ENCODE measurements around the gene DBNL. TPM values are rescaled to one million over a fixed set of nuclear protein-coding genes. Genes with fewer than 3 reads are reported as not detected.

The DBNL gene
- total and polyA plus RNA-seq, 2 experiments from 2014 or later = 145 to 175 TPM

DNA sequence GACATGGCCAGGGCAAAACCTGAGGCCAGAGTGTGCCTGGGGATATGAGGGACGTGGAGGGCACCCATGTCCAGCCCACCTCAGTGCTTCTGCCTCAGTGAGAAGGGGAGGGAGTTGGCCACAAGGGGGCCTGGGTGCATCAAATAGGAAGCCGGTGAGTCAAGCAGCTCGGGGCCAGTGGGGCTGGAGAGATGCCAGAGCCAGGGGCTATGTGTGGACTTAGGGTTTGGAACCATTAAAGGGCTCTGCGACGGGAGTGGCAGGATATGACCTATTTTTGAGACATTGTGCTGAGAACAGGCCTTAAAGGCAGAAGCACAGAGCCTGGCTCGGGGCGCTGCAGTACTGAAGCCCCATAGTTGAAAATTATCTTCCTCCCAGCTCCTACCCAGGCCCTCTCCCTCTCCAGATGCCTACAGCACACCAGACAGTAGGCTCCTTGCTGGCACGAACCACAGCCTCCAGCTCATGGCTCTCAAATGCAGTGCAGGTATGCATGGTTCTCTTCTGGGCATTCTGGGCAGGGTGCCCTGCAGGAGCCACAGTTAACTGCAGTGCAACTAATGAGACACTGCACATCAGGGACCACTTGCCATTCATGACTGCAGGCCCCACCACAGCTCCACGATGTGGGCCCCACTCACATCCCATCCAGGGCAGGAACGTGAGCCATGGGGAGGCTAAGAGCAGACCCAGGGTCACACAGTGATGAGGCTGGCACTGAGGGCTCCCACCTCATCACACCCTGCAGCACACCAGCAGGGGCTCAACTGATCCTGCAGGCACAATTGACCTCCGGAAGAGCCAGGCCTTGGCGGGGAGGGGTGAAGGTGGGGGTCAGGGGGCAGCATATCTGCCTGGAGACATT is 28.1 kb downstream of the DBNL start:
- Histone ChIP-seq H3K4me2 (ENCODE audit: unreplicated experiment) (no peak overlapping the region), H3K27ac (peak overlapping the region; percentile 69), H4K20me1 (ENCODE audit: insufficient read depth) (no peaks in the 10 kb centered on the region), H3K4me3 (no peak overlapping the region), H3K79me2 (ENCODE audit: insufficient read depth) (no peaks in the 10 kb centered on the region), H3K36me3 (ENCODE audit: low read depth) (no peaks in the 10 kb centered on the region; the same call in 1 of the 2 replicates), H2AFZ (no peak overlapping the region), H3F3A (ENCODE audit: insufficient read depth) (peaks cover 65% of the 10 kb centered on the region), H3K9ac (peak overlapping the region; percentile 68), H3K4me1 (ENCODE audit: insufficient read depth) (peaks cover 36% of the 10 kb centered on the region), H3K27me3 (replicated peaks; ENCODE audit: insufficient read depth) (no peaks in the 10 kb centered on the region), H3K9me2 (ENCODE audit: insufficient read depth) (no peaks in the 10 kb centered on the region), H3K9me3 (ENCODE audit: low read depth) (no peaks in the 10 kb centered on the region)
- DNase-seq = peak; percentile 92
- 31 to 33% methylated on average over 12 of the region's 12 CpGs for whole genome bisulfite sequencing, 2 experiments (ENCODE audit: low coverage in 1 of 2, low lambda C conversion rate in 2 of 2, missing lambda C conversion rate in 2 of 2)
- TF ChIP-seq EZH2phosphoT487 (IDR thresholded peaks at IDR 0.05; ENCODE audit: insufficient read depth, low read depth) = no peak
- TF ChIP-seq EZH2 (IDR thresholded peaks at IDR 0.05; ENCODE audit: insufficient read depth, poor library complexity, severe bottlenecking) = no peak
- in situ Hi-C loops (cut with MboI) = loop anchor here (10.0 kb wide), 1 partner anchor 122 kb away; no protein-coding TSS in a partner anchor

DNA sequence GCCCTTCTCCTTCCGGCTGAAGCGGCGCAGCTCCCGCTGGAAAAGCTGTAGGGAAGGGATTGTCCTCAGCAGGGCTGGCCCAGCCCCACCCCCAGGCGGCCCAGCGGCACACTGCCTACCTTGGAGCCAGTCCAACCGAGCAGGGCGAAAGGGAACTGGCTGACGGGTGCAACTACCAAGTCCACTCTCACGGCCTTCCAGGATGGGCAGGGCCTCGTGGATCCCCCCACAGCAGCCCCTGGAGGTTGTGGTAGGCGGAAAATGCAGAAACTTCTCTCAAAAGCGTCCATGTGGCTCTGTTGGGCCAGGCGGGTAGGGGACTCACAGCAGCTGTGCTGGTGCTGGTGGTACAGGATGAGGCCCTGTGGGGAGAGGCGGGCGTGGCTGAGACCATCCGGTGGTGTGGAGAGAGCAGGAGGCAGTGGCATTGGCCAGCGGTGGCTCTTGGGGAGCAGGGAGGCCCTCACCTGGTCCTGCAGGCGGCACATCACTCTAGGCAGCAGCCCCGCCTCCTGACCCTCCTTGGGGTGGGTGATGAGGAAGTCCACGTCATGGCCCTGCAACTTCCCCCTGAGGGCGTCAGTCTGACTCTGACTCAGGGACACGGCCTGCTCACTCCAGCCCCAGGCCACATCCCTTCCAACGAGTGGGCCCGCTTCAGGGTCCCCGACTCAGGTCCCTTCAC is 29.3 kb downstream of the DBNL start:
- no peaks in the 10 kb centered on the region for H3K9me3 ChIP-seq (ENCODE audit: low read depth)
- peak; percentile 86 for DNase-seq
- no peaks in the 10 kb centered on the region for H3K9me2 ChIP-seq (ENCODE audit: insufficient read depth)
- peak overlapping the region; percentile 69 for H3K27ac ChIP-seq
- TF ChIP-seq EZH2phosphoT487 (IDR thresholded peaks at IDR 0.05; ENCODE audit: insufficient read depth, low read depth) (no peak), EZH2 (IDR thresholded peaks at IDR 0.05; ENCODE audit: insufficient read depth, poor library complexity, severe bottlenecking) (no peak)
- peak overlapping the region; percentile 68 for H3K9ac ChIP-seq
- 0 out of 2 replicates have a peak overlapping the region, but pooled peaks have one; percentile 26 for H3K4me3 ChIP-seq
- no peaks in the 10 kb centered on the region; the same call in 1 of the 2 replicates for H3K79me2 ChIP-seq (ENCODE audit: insufficient read depth)
- peak overlapping the region; percentile 51 for H3K4me2 ChIP-seq (ENCODE audit: unreplicated experiment)
- 37 to 50% methylated on average over 21 to 26 of the region's 26 CpGs for WGBS, 2 experiments (ENCODE audit: low coverage in 1 of 2, low lambda C conversion rate in 2 of 2, missing lambda C conversion rate in 2 of 2)
- no peaks in the 10 kb centered on the region; the same call in 1 of the 2 replicates for H3K36me3 ChIP-seq (ENCODE audit: low read depth)
- no peaks in the 10 kb centered on the region for H4K20me1 ChIP-seq (ENCODE audit: insufficient read depth)
- no peaks in the 10 kb centered on the region for H3K27me3 ChIP-seq (replicated peaks; ENCODE audit: insufficient read depth)
- H2AFZ ChIP-seq = no peak overlapping the region
- in situ Hi-C loops (cut with MboI) = loop anchor here (10.0 kb wide), 1 partner anchor 121 kb away; no protein-coding TSS in a partner anchor
- H3K4me1 ChIP-seq (ENCODE audit: insufficient read depth) = peaks cover 36% of the 10 kb centered on the region
- peaks cover 59% of the 10 kb centered on the region for H3F3A ChIP-seq (ENCODE audit: insufficient read depth)

DNA sequence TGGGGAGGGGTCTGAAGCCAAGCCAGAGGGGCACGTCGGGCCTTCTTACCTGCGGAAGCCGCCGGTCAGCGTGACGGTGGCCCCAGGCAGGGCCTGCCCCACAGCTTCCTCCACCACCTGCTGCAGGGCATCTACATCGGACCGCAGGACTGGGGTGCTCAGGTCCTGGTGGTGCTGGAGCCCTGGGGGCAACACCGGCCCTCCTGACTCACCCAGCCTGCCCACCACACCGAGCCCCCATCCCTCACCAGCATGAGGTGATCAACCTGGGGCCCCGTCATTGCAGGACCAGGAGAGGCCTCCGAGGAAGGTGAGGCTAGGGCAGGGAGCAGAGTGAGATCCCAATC is 29.8 kb downstream of the DBNL start:
- H3K4me2 ChIP-seq (ENCODE audit: unreplicated experiment) = no peak overlapping the region
- no peaks in the 10 kb centered on the region; the same call in 1 of the 2 replicates for H3K79me2 ChIP-seq (ENCODE audit: insufficient read depth)
- peak overlapping the region; percentile 68 for H3K9ac ChIP-seq
- DNase-seq = no peak
- no peaks in the 10 kb centered on the region for H3K9me2 ChIP-seq (ENCODE audit: insufficient read depth)
- peaks cover 54% of the 10 kb centered on the region for H3F3A ChIP-seq (ENCODE audit: insufficient read depth)
- no peak overlapping the region for H2AFZ ChIP-seq
- H3K27ac ChIP-seq = peak overlapping the region; percentile 69
- TF ChIP-seq EZH2phosphoT487 (IDR thresholded peaks at IDR 0.05; ENCODE audit: insufficient read depth, low read depth) (no peak), EZH2 (IDR thresholded peaks at IDR 0.05; ENCODE audit: insufficient read depth, poor library complexity, severe bottlenecking) (no peak)
- H3K4me1 ChIP-seq (ENCODE audit: insufficient read depth) = peaks cover 36% of the 10 kb centered on the region
- in situ Hi-C loops (cut with MboI) = loop anchor here (10.0 kb wide), 1 partner anchor 120 kb away; no protein-coding TSS in a partner anchor
- no peaks in the 10 kb centered on the region for H3K9me3 ChIP-seq (ENCODE audit: low read depth)
- no peak overlapping the region for H3K4me3 ChIP-seq
- no peaks in the 10 kb centered on the region for H3K27me3 ChIP-seq (replicated peaks; ENCODE audit: insufficient read depth)
- WGBS, 2 experiments (ENCODE audit: low coverage in 1 of 2, low lambda C conversion rate in 2 of 2, missing lambda C conversion rate in 2 of 2) = 94 to 95% methylated on average over 13 of the region's 13 CpGs
- H4K20me1 ChIP-seq (ENCODE audit: insufficient read depth) = no peaks in the 10 kb centered on the region
- no peaks in the 10 kb centered on the region; the same call in 1 of the 2 replicates for H3K36me3 ChIP-seq (ENCODE audit: low read depth)

DNA sequence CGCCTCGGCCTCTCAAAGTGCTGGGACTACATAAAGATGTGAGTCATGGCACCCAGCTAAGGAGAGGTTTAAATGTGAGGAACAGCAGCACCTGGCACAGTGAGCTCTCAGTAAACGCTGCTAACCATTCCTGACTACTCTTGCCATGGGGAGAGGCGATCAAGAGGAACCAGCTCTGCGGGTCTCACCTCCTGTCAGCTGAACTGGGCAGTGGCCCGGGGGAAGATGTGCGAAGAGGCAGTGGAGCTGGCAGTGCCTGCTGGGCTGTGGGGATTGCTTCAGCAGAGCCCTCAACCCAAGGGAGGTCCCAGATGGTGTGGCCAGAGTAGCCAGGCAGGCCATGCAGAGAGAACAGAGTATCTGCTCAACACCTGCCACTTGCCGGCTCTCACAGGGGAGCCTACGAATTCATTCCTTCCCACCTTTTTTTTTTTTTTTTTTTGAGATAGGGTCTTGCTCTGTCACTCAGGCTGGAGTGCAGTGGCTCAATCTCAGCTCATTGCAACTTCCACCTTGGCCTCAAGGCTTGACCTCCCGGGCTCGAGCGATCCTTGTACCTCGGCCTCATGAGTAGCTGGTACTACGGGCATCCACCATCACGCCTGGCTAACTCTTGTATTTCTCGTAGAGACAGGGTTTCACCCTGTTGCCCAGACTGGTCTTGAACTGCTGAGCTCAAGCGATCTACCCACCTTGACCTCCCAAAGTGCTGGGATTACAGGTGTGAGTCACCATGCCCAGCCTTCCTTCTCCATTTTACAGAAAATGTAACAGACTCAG is 31.0 kb downstream of the DBNL start:
- no peaks in the 10 kb centered on the region for H3K9me2 ChIP-seq (ENCODE audit: insufficient read depth)
- H3K27me3 ChIP-seq (replicated peaks; ENCODE audit: insufficient read depth) = no peaks in the 10 kb centered on the region
- H3K27ac ChIP-seq = peak overlapping the region; percentile 69
- WGBS, 2 experiments (ENCODE audit: low coverage in 1 of 2, low lambda C conversion rate in 2 of 2, missing lambda C conversion rate in 2 of 2) = 96 to 99% methylated on average over 17 of the region's 17 CpGs
- no peak for TF ChIP-seq EZH2phosphoT487 (IDR thresholded peaks at IDR 0.05; ENCODE audit: insufficient read depth, low read depth)
- no peak for TF ChIP-seq EZH2 (IDR thresholded peaks at IDR 0.05; ENCODE audit: insufficient read depth, poor library complexity, severe bottlenecking)
- no peaks in the 10 kb centered on the region; the same call in 1 of the 2 replicates for H3K36me3 ChIP-seq (ENCODE audit: low read depth)
- no peak overlapping the region for H2AFZ ChIP-seq
- DNase-seq = no peak
- peaks cover 5% of the 10 kb centered on the region; the same call in 1 of the 2 replicates for H3K79me2 ChIP-seq (ENCODE audit: insufficient read depth)
- in situ Hi-C loops (cut with MboI) = loop anchor here (10.0 kb wide), 1 partner anchor 119 kb away; no protein-coding TSS in a partner anchor
- H3K4me3 ChIP-seq = no peak overlapping the region
- no peak overlapping the region for H3K9ac ChIP-seq
- H4K20me1 ChIP-seq (ENCODE audit: insufficient read depth) = no peaks in the 10 kb centered on the region
- H3K4me2 ChIP-seq (ENCODE audit: unreplicated experiment) = no peak overlapping the region
- no peaks in the 10 kb centered on the region for H3K9me3 ChIP-seq (ENCODE audit: low read depth)
- peaks cover 48% of the 10 kb centered on the region for H3F3A ChIP-seq (ENCODE audit: insufficient read depth)
- H3K4me1 ChIP-seq (ENCODE audit: insufficient read depth) = peaks cover 34% of the 10 kb centered on the region
